Iris pigment epithelial cell (primary cell): ENCODE data around the gene SP140L.
"Not testable (repeated sequence)": the region's sequence is repeated elsewhere in the genome, so short reads cannot be mapped to it uniquely, and the experiment has no call there.

Experiments used
- DNase-seq: peaks from one replicate; pipeline ENCODE4 v3.0.0-alpha.2; 2011; ENCODE audit warnings: low read depth

SP140L gene

GRCh38 chr2:230418341-230419016, 91.5 kb downstream of the SP140L start:
- peak; percentile 83 for DNase-seq

GRCh38 chr2:230419181-230419580, 92.2 kb downstream of the SP140L start:
- DNase-seq = no peak

- DNase-seq = no peak
Observed at GRCh38 chr2:230422149-230422548, 95.2 kb downstream of the SP140L start.

- DNase-seq = peak; percentile 84
Observed at GRCh38 chr2:230423851-230424458, 97.0 kb downstream of the SP140L start.

- no peak for DNase-seq
Observed at GRCh38 chr2:230425377-230425776, 98.4 kb downstream of the SP140L start.

GRCh38 chr2:230429513-230429912, 102.5 kb downstream of the SP140L start:
- no peak for DNase-seq

GRCh38 chr2:230430957-230431910, 104.2 kb downstream of the SP140L start:
- no peak for DNase-seq

GRCh38 chr2:230434677-230435324, 107.8 kb downstream of the SP140L start:
- DNase-seq = peak; percentile 45

- DNase-seq = no peak
Observed at GRCh38 chr2:230435431-230435830, 108.4 kb downstream of the SP140L start.

- DNase-seq = not testable (repeated sequence)
Observed at GRCh38 chr2:230439121-230439520, 112.1 kb downstream of the SP140L start.

- no peak for DNase-seq
Observed at GRCh38 chr2:230439590-230439989, 112.6 kb downstream of the SP140L start.

- peak; percentile 87 for DNase-seq
Observed at GRCh38 chr2:230441227-230441897, 114.4 kb downstream of the SP140L start.

- DNase-seq = peak; percentile 60
Observed at GRCh38 chr2:230443541-230443940, 116.5 kb downstream of the SP140L start.

GRCh38 chr2:230444832-230445231, 117.8 kb downstream of the SP140L start:
- no peak for DNase-seq

GRCh38 chr2:230447036-230447435, 120.0 kb downstream of the SP140L start:
- no peak for DNase-seq

- no peak for DNase-seq
Observed at GRCh38 chr2:230447455-230448451, 120.8 kb downstream of the SP140L start.

GRCh38 chr2:230449901-230450467, 123.0 kb downstream of the SP140L start:
- DNase-seq = no peak

GRCh38 chr2:230453006-230453405, 126.0 kb downstream of the SP140L start:
- DNase-seq = no peak
